ENCODE data around the gene GPC3.

GRCh38 chrX:133676344-133677122, 308.9 kb downstream of the GPC3 start:
- TF ChIP-seq CTCF (IDR thresholded peaks at IDR 0.05) (no peak), POLR2A (IDR thresholded peaks at IDR 0.05) (no peak), POLR2AphosphoS5 (IDR thresholded peaks at IDR 0.05) (peak; percentile 37)
